Upper lobe of right lung (tissue), 1 donor: ENCODE results near the gene SNX1. TPM values are rescaled to one million over a fixed set of nuclear protein-coding genes. Genes with fewer than 3 reads are reported as not detected.
"Not testable (repeated sequence)": the region's sequence is repeated elsewhere in the genome, so short reads cannot be mapped to it uniquely, and the experiment has no call there.

ENCODE experiments used
- ATAC-seq: fragments of 200-7000 bp; cut with Tn5 transposase; one replicate; pipeline ENCODE4 v1.9.1; 2020; ENCODE audit warnings: mild to moderate bottlenecking, moderate library complexity
- DNase-seq: peaks from one replicate; pipeline ENCODE4 v3.0.0-alpha.2; 2020
- H3K27ac ChIP-seq: fragments of 200-600 bp; one replicate; pipeline ENCODE4 v1.8.0; 2022
- H3K27me3 ChIP-seq: fragments of 200-600 bp; one replicate; pipeline ENCODE4 v1.8.0; 2022; ENCODE audit warnings: mild to moderate bottlenecking
- H3K36me3 ChIP-seq: fragments of 200-600 bp; one replicate; pipeline ENCODE4 v1.8.0; 2022
- H3K4me1 ChIP-seq: fragments of 200-600 bp; one replicate; pipeline ENCODE4 v1.8.0; 2022
- H3K4me3 ChIP-seq: fragments of 200-600 bp; one replicate; pipeline ENCODE4 v1.8.0; 2022; ENCODE audit warnings: mild to moderate bottlenecking
- H3K9me3 ChIP-seq: fragments of 200-600 bp; one replicate; pipeline ENCODE4 v1.8.0; 2022
- CTCF ChIP-seq: fragments of 200-600 bp; IDR thresholded peaks from one replicate; pipeline ENCODE4 v1.8.0; 2022; ENCODE audit warnings: antibody characterized with exemption
- intact Hi-C: fragments of 100-400 bp; cut with DNase I; formaldehyde crosslinking; loops from one replicate; pipeline ENCODE4 v1.11.0; 2022
- total RNA-seq: library from RNA; stranded (reverse); fragmentation: NEBNext Ultra II Directional; extraction: Animal tissue kit (Norgen Biotek cat#: 25700); gene quantifications from one replicate; pipeline ENCODE4 v1.2.1, GENCODE V29; 2021
- donor health status: DM: no; HTN: yes; CAD: no; lungs with severe emphysema.

Gene SNX1
- total RNA-seq, 1 donor from 2014 or later, result 162 TPM

- Histone ChIP-seq H3K27ac (peak overlapping the region; percentile 72), H3K9me3 (no peaks in the 10 kb centered on the region), H3K4me3 (no peak overlapping the region), H3K36me3 (peaks cover 8% of the 10 kb centered on the region), H3K4me1 (peaks cover 26% of the 10 kb centered on the region), H3K27me3 (no peaks in the 10 kb centered on the region)
- peak; percentile 78 for ATAC-seq
- no peak for TF ChIP-seq CTCF
- no peak for DNase-seq
- intact Hi-C loops, result no loop called here
These were observed 24.6 kb upstream of the SNX1 start for GRCh38 chr15:64070965-64071851.

GRCh38 chr15:64071931-64072765 is 23.6 kb upstream of the SNX1 start:
- peak overlapping the region; percentile 72 for H3K27ac ChIP-seq

GRCh38 chr15:64072812-64073211 is 23.0 kb upstream of the SNX1 start:
- DNase-seq (no peak), ATAC-seq (no peak)
- Histone ChIP-seq H3K27ac (no peak overlapping the region), H3K36me3 (peaks cover 12% of the 10 kb centered on the region), H3K4me1 (peaks cover 26% of the 10 kb centered on the region), H3K27me3 (no peaks in the 10 kb centered on the region), H3K4me3 (no peak overlapping the region), H3K9me3 (no peaks in the 10 kb centered on the region)
- no peak for TF ChIP-seq CTCF
- intact Hi-C loops, result no loop called here

More at GRCh38 chr15:64071931-64072765, 23.6 kb upstream of the SNX1 start:
- ATAC-seq (no peak), DNase-seq (no peak)
- TF ChIP-seq CTCF, result no peak
- Histone ChIP-seq H3K27me3 (no peaks in the 10 kb centered on the region), H3K36me3 (peaks cover 8% of the 10 kb centered on the region), H3K4me3 (no peak overlapping the region), H3K4me1 (peaks cover 26% of the 10 kb centered on the region), H3K9me3 (no peaks in the 10 kb centered on the region)
- intact Hi-C loops, result no loop called here

GRCh38 chr15:64073496-64073895 is 22.3 kb upstream of the SNX1 start:
- peaks cover 17% of the 10 kb centered on the region for H3K36me3 ChIP-seq
- H3K9me3 ChIP-seq, H3K4me3 ChIP-seq, H3K27me3 ChIP-seq, intact Hi-C loops, H3K27ac ChIP-seq, DNase-seq, ATAC-seq: not testable (repeated sequence)
- H3K4me1 ChIP-seq, result peaks cover 26% of the 10 kb centered on the region

GRCh38 chr15:64082757-64083156 is 13.0 kb upstream of the SNX1 start:
- peaks cover 50% of the 10 kb centered on the region for H3K36me3 ChIP-seq
- DNase-seq (no peak), ATAC-seq (no peak)
- intact Hi-C loops, result no loop called here
- no peak overlapping the region for H3K4me3 ChIP-seq
- no peaks in the 10 kb centered on the region for H3K27me3 ChIP-seq
- no peak for TF ChIP-seq CTCF
- no peak overlapping the region for H3K27ac ChIP-seq
- no peaks in the 10 kb centered on the region for H3K9me3 ChIP-seq
- H3K4me1 ChIP-seq, result no peaks in the 10 kb centered on the region
